PC-9 (cell line): ENCODE data around the gene CCDC170. TPM values are rescaled to one million over a fixed set of nuclear protein-coding genes. Genes with fewer than 3 reads are reported as not detected.
A peak's percentile ranks its signal among the peaks of the same experiment; 100 is the strongest.

Experiments
- BruUV-seq: library from RNA; stranded (reverse); fragments of 400-500 nt; replicated peaks from 2 replicates; lab custom pipeline; 2021; lab: Mats Ljungman, UMichigan
- CTCF ChIA-PET: fragments of 300-600 bp; sonication (Branson Sonifier 250); formaldehyde crosslinking; loops from one replicate; lab custom pipeline; 2022; ENCODE audit warnings: antibody characterized with exemption; lab: Charles Lee
- POLR2A ChIA-PET: fragments of 300-600 bp; sonication (Branson Sonifier 250); formaldehyde crosslinking; loops from one replicate; lab custom pipeline; 2022; ENCODE audit warnings: antibody characterized with exemption; ENCODE audit not compliant: unreplicated experiment; lab: Charles Lee
- DNase-seq, 2 experiments: peaks; one replicate each; pipeline versions ENCODE4 v3.0.0 to v3.0.0-alpha.2; 2015 to 2022; ENCODE audit warnings: mixed read lengths in 1 of 2
- H2AFZ ChIP-seq: fragments of 200-600 bp; sonication (generic); 2 replicates; pipeline ENCODE4 v1.8.1; 2017; ENCODE audit warnings: antibody characterized with exemption
- H3F3A ChIP-seq: fragments of 200-600 bp; sonication (generic); 2 replicates; pipeline ENCODE4 v1.8.1; 2017; ENCODE audit warnings: antibody characterized with exemption, mild to moderate bottlenecking, low read depth; ENCODE audit not compliant: insufficient read depth
- H3K27ac ChIP-seq: fragments of 200-600 bp; sonication (generic); 2 replicates; pipeline ENCODE4 v1.6.1; 2016; ENCODE audit warnings: mixed run types
- H3K27me3 ChIP-seq: fragments of 200-600 bp; sonication (generic); 2 replicates; pipeline ENCODE4 v1.6.1; 2016; ENCODE audit warnings: low read depth, mixed run types; ENCODE audit not compliant: insufficient read depth
- H3K36me3 ChIP-seq: fragments of 200-600 bp; sonication (generic); 2 replicates; pipeline ENCODE4 v1.6.1; 2016; ENCODE audit warnings: low read depth, mixed run types
- H3K4me1 ChIP-seq: fragments of 200-600 bp; sonication (generic); replicated peaks from 2 replicates; pipeline ENCODE4 v1.6.1; 2016; ENCODE audit warnings: mixed run types; ENCODE audit not compliant: insufficient read depth
- H3K4me2 ChIP-seq: fragments of 200-600 bp; sonication (generic); 2 replicates; pipeline ENCODE4 v1.6.1; 2017; ENCODE audit warnings: mixed run types
- H3K4me3 ChIP-seq: fragments of 200-600 bp; sonication (generic); 2 replicates; pipeline ENCODE4 v1.6.1; 2016; ENCODE audit warnings: mixed run types
- H3K79me2 ChIP-seq: fragments of 200-600 bp; sonication (generic); 2 replicates; pipeline ENCODE4 v1.6.1; 2017; ENCODE audit warnings: low read depth, mixed run types
- H3K9me2 ChIP-seq: fragments of 200-600 bp; sonication (generic); 2 replicates; pipeline ENCODE4 v1.8.1; 2017; ENCODE audit warnings: mild to moderate bottlenecking; ENCODE audit not compliant: insufficient read depth
- H3K9me3 ChIP-seq: fragments of 200-600 bp; sonication (generic); 2 replicates; pipeline ENCODE4 v1.8.1; 2016; ENCODE audit warnings: low read depth; ENCODE audit not compliant: insufficient read depth
- H4K20me1 ChIP-seq: fragments of 200-600 bp; sonication (generic); 2 replicates; pipeline ENCODE4 v1.8.1; 2017; ENCODE audit not compliant: insufficient read depth
- EZH2 ChIP-seq: fragments of 200-600 bp; sonication (generic); IDR thresholded peaks from 2 replicates; pipeline ENCODE4 v1.8.0; 2017; ENCODE audit warnings: antibody characterized with exemption, low read depth
- intact Hi-C: fragments of 100-400 bp; cut with micrococcal nuclease; formaldehyde crosslinking; loops from one replicate; pipeline ENCODE4 v1.10.0; 2022; ENCODE audit not compliant: unreplicated experiment
- total RNA-seq: library from RNA; stranded (reverse); gene quantifications from 2 replicates; pipeline ENCODE4 v1.2.3, GENCODE V29; 2021
- TF ChIP-seq, protein P1 (sequence below): fragments of 200-600 bp; sonication (generic); conservative IDR thresholded peaks from 2 replicates; pipeline ENCODE4 v1.6.1; 2017; ENCODE audit warnings: mixed run types, antibody characterized with exemption, mild to moderate bottlenecking, moderate library complexity

The CCDC170 gene
- total RNA-seq, 1 experiment from 2014 or later, result 1.6 TPM

DNA sequence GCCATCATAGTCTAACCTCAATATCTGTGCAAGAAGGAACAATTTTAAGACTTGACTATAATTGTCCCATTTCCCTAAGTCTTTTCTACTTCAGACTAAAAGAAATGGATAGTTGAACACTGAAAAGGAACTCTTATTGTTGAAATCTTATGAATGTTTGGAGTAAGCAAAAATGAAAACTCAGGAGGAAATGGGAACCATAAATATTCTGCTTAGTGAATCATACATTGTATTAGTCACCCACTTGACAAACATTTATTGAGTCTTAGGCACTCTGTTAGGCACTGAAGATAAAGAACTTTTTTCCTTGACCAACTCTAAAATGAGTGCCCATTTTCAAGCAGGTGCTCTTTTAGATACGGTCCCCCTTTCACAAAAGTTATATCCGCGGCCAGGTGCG lies 8.7 kb downstream of the CCDC170 start:
- no peak overlapping the region for H2AFZ ChIP-seq
- no peaks in the 10 kb centered on the region for H3K9me3 ChIP-seq
- H3K27me3 ChIP-seq, result no peaks in the 10 kb centered on the region
- H3K79me2 ChIP-seq, result no peaks in the 10 kb centered on the region
- peak in 1 of 2 experiments; percentile 69 for DNase-seq
- POLR2A ChIA-PET, result no interaction called here
- CTCF ChIA-PET, result no interaction called here
- BruUV-seq, result no TSS peak
- peaks cover 11% of the 10 kb centered on the region for H3K4me1 ChIP-seq
- no peak overlapping the region for H3K4me3 ChIP-seq
- H3K27ac ChIP-seq, result peak overlapping the region; percentile 53
- H3K36me3 ChIP-seq, result no peaks in the 10 kb centered on the region
- intact Hi-C loops, result no loop called here
- TF ChIP-seq EZH2, result no peak
- TF ChIP-seq, protein P1, sequence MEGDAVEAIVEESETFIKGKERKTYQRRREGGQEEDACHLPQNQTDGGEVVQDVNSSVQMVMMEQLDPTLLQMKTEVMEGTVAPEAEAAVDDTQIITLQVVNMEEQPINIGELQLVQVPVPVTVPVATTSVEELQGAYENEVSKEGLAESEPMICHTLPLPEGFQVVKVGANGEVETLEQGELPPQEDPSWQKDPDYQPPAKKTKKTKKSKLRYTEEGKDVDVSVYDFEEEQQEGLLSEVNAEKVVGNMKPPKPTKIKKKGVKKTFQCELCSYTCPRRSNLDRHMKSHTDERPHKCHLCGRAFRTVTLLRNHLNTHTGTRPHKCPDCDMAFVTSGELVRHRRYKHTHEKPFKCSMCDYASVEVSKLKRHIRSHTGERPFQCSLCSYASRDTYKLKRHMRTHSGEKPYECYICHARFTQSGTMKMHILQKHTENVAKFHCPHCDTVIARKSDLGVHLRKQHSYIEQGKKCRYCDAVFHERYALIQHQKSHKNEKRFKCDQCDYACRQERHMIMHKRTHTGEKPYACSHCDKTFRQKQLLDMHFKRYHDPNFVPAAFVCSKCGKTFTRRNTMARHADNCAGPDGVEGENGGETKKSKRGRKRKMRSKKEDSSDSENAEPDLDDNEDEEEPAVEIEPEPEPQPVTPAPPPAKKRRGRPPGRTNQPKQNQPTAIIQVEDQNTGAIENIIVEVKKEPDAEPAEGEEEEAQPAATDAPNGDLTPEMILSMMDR, result no peak
- peaks cover 9% of the 10 kb centered on the region for H3F3A ChIP-seq
- no peaks in the 10 kb centered on the region for H4K20me1 ChIP-seq
- H3K9me2 ChIP-seq, result no peaks in the 10 kb centered on the region
- peak overlapping the region; percentile 48; the same call in 1 of the 2 replicates for H3K4me2 ChIP-seq

DNA sequence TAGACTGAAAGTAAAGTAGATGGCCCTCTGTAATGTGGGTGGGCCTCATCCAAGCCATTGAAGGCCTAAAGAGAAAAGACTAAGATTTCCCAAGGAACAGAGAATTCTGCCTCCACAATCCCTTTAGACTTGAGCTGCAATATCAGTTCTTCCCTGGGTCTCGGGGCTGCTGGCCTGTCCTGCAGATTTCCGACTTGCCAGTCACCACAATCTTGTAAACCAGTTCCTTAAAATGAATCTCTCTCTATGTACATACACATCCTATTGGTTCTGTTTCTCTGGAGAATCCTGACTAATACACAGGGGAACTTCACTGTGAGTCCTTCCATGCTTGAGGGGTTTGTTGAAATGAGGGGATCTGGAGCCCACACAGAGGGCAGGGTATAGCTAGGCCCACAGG lies 12.9 kb downstream of the CCDC170 start:
- Histone ChIP-seq H4K20me1 (no peaks in the 10 kb centered on the region), H3K36me3 (no peaks in the 10 kb centered on the region), H3K4me3 (no peak overlapping the region), H3K27me3 (no peaks in the 10 kb centered on the region), H3K9me2 (no peaks in the 10 kb centered on the region), H3K4me2 (no peak overlapping the region), H3K9me3 (no peaks in the 10 kb centered on the region), H3K27ac (no peak overlapping the region), H3K4me1 (peaks cover 11% of the 10 kb centered on the region), H2AFZ (peak overlapping the region; percentile 69; the same call in 1 of the 2 replicates), H3K79me2 (no peaks in the 10 kb centered on the region), H3F3A (peaks cover 9% of the 10 kb centered on the region)
- no TSS peak for BruUV-seq
- intact Hi-C loops, result no loop called here
- no peak for DNase-seq
- POLR2A ChIA-PET, result no interaction called here
- CTCF ChIA-PET, result no interaction called here
- TF ChIP-seq EZH2, result no peak

DNA sequence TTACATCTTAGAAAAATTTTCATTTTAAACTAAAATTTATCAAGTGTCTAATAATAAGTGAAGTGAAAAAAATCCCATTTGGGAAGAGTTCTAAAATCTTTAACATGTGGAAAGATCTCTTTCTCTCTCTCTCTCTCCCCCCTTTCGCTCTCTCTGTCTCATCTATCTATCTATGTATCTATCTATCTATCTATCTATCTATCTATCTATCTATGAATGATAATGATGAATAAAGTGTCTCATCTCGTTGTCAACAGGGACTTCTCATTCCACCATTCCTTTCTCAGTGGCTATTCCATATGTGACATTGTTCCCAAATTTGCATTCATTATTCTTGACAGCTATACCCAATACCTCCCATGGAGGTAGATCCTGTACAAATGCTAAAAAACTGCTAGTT lies 15.2 kb downstream of the CCDC170 start:
- Histone ChIP-seq H3F3A (no peaks in the 10 kb centered on the region), H3K36me3 (no peaks in the 10 kb centered on the region), H3K27me3 (no peaks in the 10 kb centered on the region), H3K4me3 (no peak overlapping the region), H3K4me2 (no peak overlapping the region), H2AFZ (no peak overlapping the region), H3K79me2 (no peaks in the 10 kb centered on the region), H3K4me1 (no peaks in the 10 kb centered on the region), H4K20me1 (no peaks in the 10 kb centered on the region), H3K9me2 (no peaks in the 10 kb centered on the region), H3K9me3 (no peaks in the 10 kb centered on the region), H3K27ac (no peak overlapping the region)
- no peak for TF ChIP-seq EZH2
- TF ChIP-seq, protein P1, result no peak
- POLR2A ChIA-PET, result no interaction called here
- BruUV-seq, result no TSS peak
- DNase-seq, result no peak
- CTCF ChIA-PET, result no interaction called here
- intact Hi-C loops, result no loop called here

DNA sequence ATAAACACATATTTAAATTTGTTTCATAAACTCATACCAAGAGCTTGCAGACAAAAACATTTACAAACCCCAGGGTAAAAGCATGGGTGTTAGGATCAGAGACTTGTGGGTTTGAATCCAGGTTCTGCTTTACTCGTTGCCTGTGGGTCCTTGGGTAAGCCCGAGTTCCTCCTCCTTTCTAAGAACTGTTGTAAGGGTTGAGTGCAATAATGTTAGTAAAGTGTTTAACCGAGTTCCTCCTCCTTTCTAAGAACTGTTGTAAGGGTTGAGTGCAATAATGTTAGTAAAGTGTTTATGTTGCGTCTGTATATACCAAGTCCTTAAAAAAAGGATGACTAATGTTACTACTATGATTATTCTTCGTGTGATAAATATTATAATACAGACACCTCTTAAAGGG lies 18.7 kb downstream of the CCDC170 start:
- TF ChIP-seq, protein P1, result no peak
- no peak for TF ChIP-seq EZH2
- no peaks in the 10 kb centered on the region; the same call in 1 of the 2 replicates for H3K9me3 ChIP-seq
- DNase-seq, result no peak
- H2AFZ ChIP-seq, result no peak overlapping the region
- no peaks in the 10 kb centered on the region for H3K79me2 ChIP-seq
- ChIA-PET CTCF (no interaction called here), POLR2A (no interaction called here)
- intact Hi-C loops, result no loop called here
- BruUV-seq, result no TSS peak
- no peaks in the 10 kb centered on the region; the same call in 1 of the 2 replicates for H3K9me2 ChIP-seq
- H3K4me1 ChIP-seq, result no peaks in the 10 kb centered on the region
- no peaks in the 10 kb centered on the region for H3K27me3 ChIP-seq
- H3K4me2 ChIP-seq, result no peak overlapping the region
- H3K27ac ChIP-seq, result no peak overlapping the region
- H4K20me1 ChIP-seq, result no peaks in the 10 kb centered on the region
- H3F3A ChIP-seq, result no peaks in the 10 kb centered on the region
- no peak overlapping the region for H3K4me3 ChIP-seq
- H3K36me3 ChIP-seq, result no peaks in the 10 kb centered on the region
